Gastrocnemius medialis (tissue), 4 donors: ENCODE measurements around the gene EXOC2. TPM values are rescaled to one million over a fixed set of nuclear protein-coding genes. Genes with fewer than 3 reads are reported as not detected.

Experiments
- ATAC-seq, 2 donors: fragments of 150-250 bp; one replicate each; pipeline ENCODE4 v1.9.1; 2016
- DNase-seq, 2 donors: peaks; one replicate each; pipeline ENCODE4 v3.0.0-alpha.2; 2019
- H3K27ac ChIP-seq, 4 donors: fragments of 200-600 bp; sonication (generic); 1 replicate in 1 of 4; 2 replicates in 3 of 4; pipeline ENCODE4 v1.5.1; 2016 to 2018; ENCODE audit warnings: mild to moderate bottlenecking in 2 of 4, moderate library complexity in 1 of 4
- H3K27me3 ChIP-seq, 3 donors: fragments of 200-600 bp; sonication (generic) in 2 of 3; 1 replicate in 1 of 3; 2 replicates in 2 of 3; pipeline versions ENCODE4 v1.5.1 to v1.6.0; 2016 to 2019; ENCODE audit warnings: mild to moderate bottlenecking in 1 of 3, moderate library complexity in 1 of 3
- H3K36me3 ChIP-seq, 2 donors: fragments of 200-600 bp; sonication (generic) in 1 of 2; one replicate each; pipeline ENCODE4 v1.5.1; 2017 to 2018
- H3K4me1 ChIP-seq, 2 donors: fragments of 200-600 bp; sonication (generic) in 1 of 2; one replicate each; pipeline ENCODE4 v1.5.1; 2016 to 2017; ENCODE audit warnings: mild to moderate bottlenecking in 2 of 2
- H3K4me3 ChIP-seq, 4 donors: fragments of 200-600 bp; sonication (generic) in 3 of 4; 1 replicate in 1 of 4; 2 replicates in 3 of 4; pipeline ENCODE4 v1.5.1; 2016 to 2019; ENCODE audit warnings: mild to moderate bottlenecking in 2 of 4
- H3K9me3 ChIP-seq, 3 donors: fragments of 200-600 bp; sonication (generic) in 2 of 3; 1 replicate in 1 of 3; 2 replicates in 2 of 3; pipeline ENCODE4 v1.5.1; 2016 to 2019
- CTCF ChIP-seq, 5 experiments: fragments of 450-650 bp in 3 of 5; fragments of 200-600 bp in 2 of 5; sonication (generic) in 2 of 5; IDR thresholded peaks in 4 of 5; conservative IDR thresholded peaks in 1 of 5; 1 replicate in 4 of 5; 2 replicates in 1 of 5; pipeline ENCODE4 v1.5.1; 2016 to 2019; ENCODE audit warnings: antibody characterized with exemption in 5 of 5, mild to moderate bottlenecking in 3 of 5, moderate library complexity in 3 of 5
- POLR2A ChIP-seq, 2 donors: fragments of 450-650 bp; IDR thresholded peaks; one replicate each; pipeline ENCODE4 v1.6.1; 2017; ENCODE audit warnings: antibody characterized with exemption in 2 of 2, mild to moderate bottlenecking in 2 of 2, moderate library complexity in 2 of 2
- in situ Hi-C, 4 donors: fragments of 200-750 bp; cut with MboI; loops; one replicate each; pipeline versions ENCODE4 v1.15.0 to v1.8.0; 2017; ENCODE audit warnings: low sequenced_read_pairs in 4 of 4
- intact Hi-C: fragments of 100-400 bp; cut with DNase I; formaldehyde crosslinking; loops from one replicate; pipeline ENCODE4 v1.15.1; 2023; ENCODE audit warnings: low total_unique reads
- total RNA-seq, 4 donors: library from RNA; depleted of rRNA; stranded (reverse); fragments of >200 nt; gene quantifications; one replicate each; pipeline versions ENCODE4 v1.1.0 to v1.2.3, GENCODE V29; 2016

EXOC2 gene
- total RNA-seq, 4 donors from 2014 or later: 12.6 to 16.4 (median 15.0) TPM

GRCh38 chr6:656460-657252, 36.3 kb downstream of the EXOC2 start, which contains the start of gene HUS1B:
TSS of gene HUS1B (minus strand) at chr6:657100. CDS start at chr6:656944, 156 bp downstream.
- DNase-seq: no peak
- ATAC-seq: no peak
- in situ Hi-C loops: no loop called here
- intact Hi-C loops: no loop called here
- no peak for TF ChIP-seq CTCF (IDR thresholded peaks at IDR 0.05 in 4 of 5, conservative IDR thresholded peaks at IDR 0.05 in 1 of 5)
- no peak for TF ChIP-seq POLR2A (IDR thresholded peaks at IDR 0.05)
- Histone ChIP-seq H3K4me3 (no peak within 1 kb of the TSS), H3K27ac (no peak within 1 kb of the TSS), H3K9me3 (no peaks in the 10 kb centered on the region), H3K36me3 (no peaks in the 10 kb centered on the region), H3K4me1 (peaks cover 2 to 8% of the 10 kb centered on the region in 2 donors), H3K27me3 (no peaks in the 10 kb centered on the region)

GRCh38 chr6:654136-654535, 38.8 kb downstream of the EXOC2 start:
- ATAC-seq: no peak

GRCh38 chr6:652865-653264, 40.1 kb downstream of the EXOC2 start:
- Histone ChIP-seq H3K4me1 (peaks cover 0 to 3% of the 10 kb centered on the region in 2 donors), H3K9me3 (no peaks in the 10 kb centered on the region), H3K27ac (no peak overlapping the region), H3K36me3 (no peaks in the 10 kb centered on the region), H3K4me3 (no peak overlapping the region), H3K27me3 (no peaks in the 10 kb centered on the region)
- DNase-seq (no peak), ATAC-seq (no peak)
- in situ Hi-C loops: no loop called here
- intact Hi-C loops: no loop called here
- TF ChIP-seq POLR2A (IDR thresholded peaks at IDR 0.05): no peak
- no peak for TF ChIP-seq CTCF (IDR thresholded peaks at IDR 0.05 in 4 of 5, conservative IDR thresholded peaks at IDR 0.05 in 1 of 5)

More at GRCh38 chr6:654136-654535, 38.8 kb downstream of the EXOC2 start:
- intact Hi-C loops: no loop called here
- Histone ChIP-seq H3K27me3 (no peaks in the 10 kb centered on the region), H3K27ac (no peak overlapping the region), H3K4me1 (peaks cover 0 to 8% of the 10 kb centered on the region in 2 donors), H3K9me3 (no peaks in the 10 kb centered on the region), H3K36me3 (no peaks in the 10 kb centered on the region), H3K4me3 (no peak overlapping the region)
- no peak for TF ChIP-seq POLR2A (IDR thresholded peaks at IDR 0.05)
- TF ChIP-seq CTCF (IDR thresholded peaks at IDR 0.05 in 4 of 5, conservative IDR thresholded peaks at IDR 0.05 in 1 of 5): no peak
- in situ Hi-C loops: no loop called here
- no peak for DNase-seq

GRCh38 chr6:650098-650497, 42.8 kb downstream of the EXOC2 start:
- DNase-seq (no peak), ATAC-seq (no peak)
- in situ Hi-C loops: no loop called here
- no peaks in the 10 kb centered on the region for H3K4me1 ChIP-seq
- TF ChIP-seq POLR2A (IDR thresholded peaks at IDR 0.05) (no peak), CTCF (IDR thresholded peaks at IDR 0.05 in 4 of 5, conservative IDR thresholded peaks at IDR 0.05 in 1 of 5) (no peak)
- no peaks in the 10 kb centered on the region for H3K36me3 ChIP-seq
- H3K9me3 ChIP-seq: no peaks in the 10 kb centered on the region
- H3K4me3 ChIP-seq: no peak overlapping the region
- no peaks in the 10 kb centered on the region for H3K27me3 ChIP-seq
- intact Hi-C loops: no loop called here
- H3K27ac ChIP-seq: no peak overlapping the region
